Measurements from ENCODE around the gene DPH6.
"Not testable (repeated sequence)": the region's sequence is repeated elsewhere in the genome, so short reads cannot be mapped to it uniquely, and the experiment has no call there.

Gene DPH6

GRCh38 chr15:35393398-35393797 is 152.6 kb downstream of the DPH6 start:
- TF ChIP-seq CTCF (IDR thresholded peaks at IDR 0.05) (no peak), ZFX (IDR thresholded peaks at IDR 0.05; ENCODE audit: borderline replicate concordance) (no peak)
- H3K27ac ChIP-seq, result no peak overlapping the region

DNA sequence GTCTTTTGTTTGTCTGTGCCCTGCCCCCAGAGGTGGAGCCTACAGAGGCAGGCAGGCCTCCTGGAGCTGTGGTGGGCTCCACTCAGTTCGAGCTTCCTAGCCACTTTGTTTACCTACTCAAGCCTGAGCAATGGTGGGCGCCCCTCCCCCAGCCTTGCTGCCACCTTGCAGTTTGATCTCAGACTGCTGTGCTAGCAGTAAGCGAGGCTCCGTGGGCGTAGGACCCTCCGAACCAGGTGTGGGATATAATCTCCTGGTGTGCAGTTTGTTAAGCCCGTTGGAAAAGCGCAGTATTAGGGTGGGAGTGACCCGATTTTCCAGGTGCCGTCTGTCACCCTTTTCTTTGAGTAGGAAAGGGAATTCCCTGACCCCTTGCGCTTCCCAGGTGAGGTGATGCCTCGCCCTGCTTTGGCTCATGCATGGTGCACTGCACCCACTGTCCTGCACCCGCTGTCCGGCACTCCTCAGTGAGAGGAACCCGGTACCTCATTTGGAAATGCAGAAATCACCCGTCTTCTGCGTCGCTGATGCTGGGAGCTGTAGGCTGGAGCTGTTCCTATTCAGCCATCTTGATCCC is 154.5 kb downstream of the DPH6 start:
- H3K27ac ChIP-seq, result not testable (repeated sequence)

DNA sequence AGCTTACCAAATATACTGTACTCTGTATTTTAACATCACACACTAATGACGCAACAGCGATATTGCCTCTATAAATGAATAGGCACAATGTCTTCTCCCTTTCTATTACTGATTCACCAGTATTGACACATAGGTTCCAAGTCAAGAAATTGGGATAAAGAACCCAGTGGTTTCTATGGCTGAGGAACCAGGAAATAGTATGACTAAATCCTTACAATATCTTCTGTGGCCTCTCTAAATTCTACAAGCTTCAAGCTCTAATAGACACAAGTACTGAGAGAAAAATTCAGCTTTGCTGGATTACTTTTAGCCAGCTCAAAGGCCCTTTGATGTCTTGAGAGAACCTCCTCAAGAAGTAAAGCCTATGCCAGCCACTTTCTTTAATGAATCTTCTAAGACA is 162.5 kb downstream of the DPH6 start:
- no peak for TF ChIP-seq CTCF (IDR thresholded peaks at IDR 0.05)
- no peak overlapping the region for H3K27ac ChIP-seq

GRCh38 chr15:35381328-35381727 is 164.6 kb downstream of the DPH6 start:
- no peak overlapping the region for H3K27ac ChIP-seq
- TF ChIP-seq ZFX (IDR thresholded peaks at IDR 0.05; ENCODE audit: borderline replicate concordance) (no peak), CTCF (IDR thresholded peaks at IDR 0.05) (no peak)

GRCh38 chr15:35379972-35380371 is 166.0 kb downstream of the DPH6 start:
- TF ChIP-seq ZFX (IDR thresholded peaks at IDR 0.05; ENCODE audit: borderline replicate concordance) (no peak), CTCF (IDR thresholded peaks at IDR 0.05) (no peak)
- H3K27ac ChIP-seq, result no peak overlapping the region

GRCh38 chr15:35378454-35378853 is 167.5 kb downstream of the DPH6 start:
- not testable (repeated sequence) for H3K27ac ChIP-seq

GRCh38 chr15:35376707-35377106 is 169.3 kb downstream of the DPH6 start:
- H3K27ac ChIP-seq, result no peak overlapping the region
- TF ChIP-seq ZFX (IDR thresholded peaks at IDR 0.05; ENCODE audit: borderline replicate concordance) (no peak), CTCF (IDR thresholded peaks at IDR 0.05) (no peak)

GRCh38 chr15:35374661-35375060 is 171.3 kb downstream of the DPH6 start:
- TF ChIP-seq CTCF (IDR thresholded peaks at IDR 0.05) (no peak), ZFX (IDR thresholded peaks at IDR 0.05; ENCODE audit: borderline replicate concordance) (no peak)
- H3K27ac ChIP-seq, result no peak overlapping the region

All from 22Rv1 (cell line).